SK-N-SH (cell line): Measurements from ENCODE around the gene SLC16A8. TPM values are rescaled to one million over a fixed set of nuclear protein-coding genes. Genes with fewer than 3 reads are reported as not detected.

ENCODE experiments used
- CTCF ChIA-PET: fragments of 300-600, 350-600 bp; formaldehyde crosslinking; extraction: SDS; loops from one replicate; lab custom pipeline; 2021; lab: Yijun Ruan, JAX
- POLR2A ChIA-PET: fragments of 350-600 bp; sonication (Branson Sonifier 250); formaldehyde crosslinking; extraction: SDS; loops from one replicate; lab custom pipeline; 2020; ENCODE audit warnings: antibody characterized with exemption, inconsistent platforms; lab: Yijun Ruan, JAX
- DNase-seq: peaks from one replicate; pipeline ENCODE4 v3.0.0; 2012
- H2AFZ ChIP-seq: fragments of 200-600 bp; sonication (generic); 2 replicates; pipeline ENCODE4 v1.8.1; 2016; ENCODE audit warnings: antibody characterized with exemption, mild to moderate bottlenecking, low read depth
- H3F3A ChIP-seq: fragments of 200-600 bp; sonication (generic); replicated peaks from 2 replicates; pipeline ENCODE3; 2016; ENCODE audit warnings: antibody characterized with exemption, mild to moderate bottlenecking; ENCODE audit not compliant: insufficient read depth
- H3K27ac ChIP-seq, 2 experiments: fragments of 200-500 bp in 1 of 2; fragments of 200-600 bp in 1 of 2; sonication (Bioruptor generic) in 1 of 2; sonication (generic), shearing (Covaris generic) in 1 of 2; 2 replicates each; pipeline versions ENCODE4 v1.5.1 to v1.6.1; 2014 to 2016; ENCODE audit warnings: low read depth in 2 of 2, inconsistent platforms in 1 of 2, low read length in 1 of 2, mild to moderate bottlenecking in 1 of 2, mixed read lengths in 1 of 2
- H3K27me3 ChIP-seq: fragments of 200-600 bp; sonication (generic), shearing (Covaris generic); 2 replicates; pipeline ENCODE4 v1.6.1; 2016; ENCODE audit warnings: mixed run types; ENCODE audit not compliant: insufficient read depth
- H3K36me3 ChIP-seq, 2 experiments: fragments of 200-500 bp in 1 of 2; fragments of 200-600 bp in 1 of 2; sonication (Bioruptor generic) in 1 of 2; sonication (generic) in 1 of 2; replicated peaks in 1 of 2; 2 replicates each; pipeline versions ENCODE3 to v1.5.1; 2014 to 2016; ENCODE audit warnings: low read length in 1 of 2, mild to moderate bottlenecking in 1 of 2; ENCODE audit not compliant: insufficient read depth in 2 of 2, control insufficient read depth in 1 of 2
- H3K4me1 ChIP-seq, 2 experiments: fragments of 200-500 bp in 1 of 2; fragments of 200-600 bp in 1 of 2; sonication (Bioruptor generic) in 1 of 2; sonication (generic), shearing (Covaris generic) in 1 of 2; 2 replicates each; pipeline versions ENCODE4 v1.5.1 to v1.6.1; 2014 to 2016; ENCODE audit warnings: low read depth in 1 of 2, low read length in 1 of 2, mixed run types in 1 of 2; ENCODE audit not compliant: insufficient read depth in 2 of 2, control insufficient read depth in 1 of 2
- H3K4me2 ChIP-seq: fragments of 200-600 bp; sonication (generic), shearing (Covaris generic); 2 replicates; pipeline ENCODE4 v1.6.1; 2017; ENCODE audit warnings: mixed run types
- H3K4me3 ChIP-seq, 2 experiments: fragments of 200-500 bp in 1 of 2; fragments of 200-600 bp in 1 of 2; sonication (Bioruptor generic) in 1 of 2; sonication (generic), shearing (Covaris generic) in 1 of 2; 2 replicates each; pipeline versions ENCODE4 v1.5.1 to v1.8.1; 2014 to 2016; ENCODE audit warnings: low read depth in 2 of 2, inconsistent platforms in 1 of 2, low read length in 1 of 2, mild to moderate bottlenecking in 1 of 2, mixed read lengths in 1 of 2, moderate library complexity in 1 of 2
- H3K79me2 ChIP-seq: fragments of 200-600 bp; sonication (generic); 2 replicates; pipeline ENCODE4 v1.8.1; 2017; ENCODE audit warnings: mild to moderate bottlenecking; ENCODE audit not compliant: insufficient read depth
- H3K9ac ChIP-seq: fragments of 200-600 bp; sonication (generic); 2 replicates; pipeline ENCODE4 v1.6.1; 2017; ENCODE audit warnings: mixed run types
- H3K9me2 ChIP-seq: fragments of 200-600 bp; sonication (generic); 2 replicates; pipeline ENCODE4 v1.6.1; 2017; ENCODE audit warnings: mixed run types
- H3K9me3 ChIP-seq: fragments of 200-600 bp; sonication (generic); 2 replicates; pipeline ENCODE4 v1.6.1; 2017; ENCODE audit warnings: mixed run types, mild to moderate bottlenecking, moderate library complexity
- H4K20me1 ChIP-seq: fragments of 200-600 bp; sonication (generic); 2 replicates; pipeline ENCODE4 v1.6.1; 2017; ENCODE audit warnings: mild to moderate bottlenecking, mixed run types; ENCODE audit not compliant: insufficient read depth
- EP300 ChIP-seq, 2 experiments: IDR thresholded peaks; 2 replicates each; pipeline versions ENCODE4 v1.4.0 to v1.6.1; 2012; ENCODE audit warnings: borderline replicate concordance in 1 of 2, low read depth in 1 of 2, low read length in 1 of 2
- EZH2phosphoT487 ChIP-seq: fragments of 200-600 bp; sonication (generic); IDR thresholded peaks from 2 replicates; pipeline ENCODE4 v1.6.1; 2017; ENCODE audit warnings: low read depth, mixed run types, mild to moderate bottlenecking, antibody characterized with exemption, moderate library complexity, borderline replicate concordance
- FOXJ3 ChIP-seq: sonication (generic); formaldehyde crosslinking; IDR thresholded peaks from 2 replicates; pipeline ENCODE4 v1.5.1; 2020; ENCODE audit warnings: mild to moderate bottlenecking, missing genetic modification reagents
- GABPA ChIP-seq: IDR thresholded peaks from 2 replicates; pipeline ENCODE4 v1.4.0; 2012; ENCODE audit warnings: low read depth, mild to moderate bottlenecking
- MXI1 ChIP-seq: IDR thresholded peaks from 2 replicates; pipeline ENCODE4 v1.6.1; 2012; ENCODE audit warnings: mild to moderate bottlenecking, low read depth, low read length, improper control_type of control experiment
- NRF1 ChIP-seq: IDR thresholded peaks from 2 replicates; pipeline ENCODE4 v1.6.1; 2012; ENCODE audit warnings: low read depth, mild to moderate bottlenecking, low read length
- POLR2AphosphoS5 ChIP-seq: IDR thresholded peaks from 2 replicates; pipeline ENCODE4 v1.6.1; 2012; ENCODE audit warnings: low read depth, low read length
- RAD21 ChIP-seq: IDR thresholded peaks from 2 replicates; pipeline ENCODE4 v1.6.1; 2012; ENCODE audit warnings: mild to moderate bottlenecking, low read length
- REST ChIP-seq: IDR thresholded peaks from 2 replicates; pipeline ENCODE4 v1.6.1; 2012; ENCODE audit warnings: mild to moderate bottlenecking, low read depth, low read length, moderate library complexity
- WGBS: methylation state at CpG from one replicate; pipeline ENCODE4 v1.1.6; 2017; ENCODE audit warnings: low lambda C conversion rate; 5-methylcytosine and 5-hydroxymethylcytosine counted together
- polyA plus RNA-seq, 3 experiments: library from polyadenylated mRNA; depleted of rRNA; stranded (reverse); fragments of >200 nt; gene quantifications; 2 replicates each; pipeline ENCODE4 v1.2.3, GENCODE V29; 2012

SLC16A8 gene
- polyA plus RNA-seq, 1 of the 3 experiments (the other 2 are of a cell fraction), result not detected

DNA sequence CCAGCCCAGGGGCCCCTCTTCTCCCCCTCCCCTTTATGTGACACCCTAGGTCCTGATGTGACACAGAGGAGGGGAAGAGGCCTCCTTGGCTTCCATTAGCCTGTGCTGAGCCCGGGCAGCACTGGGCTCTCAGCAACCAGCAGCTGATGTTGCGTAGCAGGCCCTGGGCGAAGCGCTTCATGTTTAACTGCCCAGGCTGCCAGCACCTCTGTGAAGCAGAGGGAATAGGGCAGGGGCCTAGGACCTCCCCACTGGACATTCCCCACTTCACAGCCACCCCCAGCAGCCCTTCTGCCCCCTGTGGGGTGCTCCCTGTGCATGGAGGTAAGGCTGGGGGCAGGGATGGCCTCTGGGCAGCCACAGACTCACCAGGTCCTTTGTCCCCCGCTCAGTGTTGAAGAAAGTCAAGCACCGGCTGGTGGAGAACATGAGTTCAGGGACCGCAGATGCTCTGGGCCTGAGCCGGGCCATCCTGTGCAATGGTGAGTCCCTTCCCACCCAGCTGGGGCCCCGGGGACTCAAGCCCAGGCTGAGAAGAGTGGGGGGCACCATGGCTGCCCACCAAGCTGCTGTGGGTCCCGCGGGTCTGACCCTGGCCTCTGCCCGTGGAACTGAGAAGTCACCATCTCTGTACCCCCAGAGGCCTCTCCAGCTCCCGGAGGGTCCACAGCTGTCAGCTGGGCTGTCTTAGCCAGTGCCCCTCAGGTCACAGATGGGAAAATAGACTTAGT, 15.2 kb downstream of the SLC16A8 start (continued):
- TF ChIP-seq REST, result no peak
- TF ChIP-seq, all 33 proteins: peak for 0

- no peak overlapping the region for H3K9ac ChIP-seq
- DNase-seq, result peak; percentile 1
- no peaks in the 10 kb centered on the region for H3K9me3 ChIP-seq
- no peaks in the 10 kb centered on the region for H3K9me2 ChIP-seq
- TF ChIP-seq FOXJ3 (CRISPR knock-in tag) (no peak), RAD21 (no peak), POLR2AphosphoS5 (no peak)
- H3F3A ChIP-seq, result no peaks in the 10 kb centered on the region
- CTCF ChIA-PET, result no interaction called here
- no peaks in the 10 kb centered on the region for H3K4me1 ChIP-seq
- H3K4me2 ChIP-seq, result no peak overlapping the region
- H3K79me2 ChIP-seq, result no peaks in the 10 kb centered on the region
- POLR2A ChIA-PET, result no interaction called here
- 98% methylated on average over 4 of the region's 13 CpGs for whole genome bisulfite sequencing
- peaks cover 0 to 24% of the 10 kb centered on the region in 2 experiments for H3K36me3 ChIP-seq
- no peak overlapping the region for H2AFZ ChIP-seq
- H3K27ac ChIP-seq, result no peak overlapping the region
- H4K20me1 ChIP-seq, result no peaks in the 10 kb centered on the region
- H3K27me3 ChIP-seq, result no peaks in the 10 kb centered on the region
- no peak overlapping the region for H3K4me3 ChIP-seq
Observed at GRCh38 chr22:38067761-38068360, 16.1 kb downstream of the SLC16A8 start.

- Histone ChIP-seq H3K9ac (no peak overlapping the region), H3K36me3 (peaks cover 0 to 21% of the 10 kb centered on the region in 2 experiments), H3K4me3 (no peak overlapping the region), H3K9me2 (no peaks in the 10 kb centered on the region), H3K27me3 (no peaks in the 10 kb centered on the region), H3K9me3 (no peaks in the 10 kb centered on the region), H4K20me1 (no peaks in the 10 kb centered on the region), H2AFZ (no peak overlapping the region), H3K79me2 (no peaks in the 10 kb centered on the region), H3K4me1 (no peaks in the 10 kb centered on the region), H3K4me2 (no peak overlapping the region), H3F3A (no peaks in the 10 kb centered on the region), H3K27ac (no peak overlapping the region)
- WGBS, result 93% methylated on average over 5 of the region's 8 CpGs
- ChIA-PET CTCF (interaction anchor here (1.3 kb wide), 1 partner anchor 15 kb away, joined by 5 read pairs; no protein-coding TSS in a partner anchor), POLR2A (no interaction called here)
- TF ChIP-seq MXI1, result no peak
- TF ChIP-seq EP300 (IDR thresholded peaks at IDR 0.05; ENCODE audit: borderline replicate concordance in 1 of 2, low read depth in 1 of 2, low read length in 1 of 2), result no peak
- no peak for TF ChIP-seq EZH2phosphoT487
- no peak for TF ChIP-seq GABPA
- no peak for TF ChIP-seq NRF1
- DNase-seq, result no peak
Observed at GRCh38 chr22:38067028-38067415, 17.0 kb downstream of the SLC16A8 start.
